PC-3 (cell line): ENCODE measurements around the gene TRABD2B. TPM values are rescaled to one million over a fixed set of nuclear protein-coding genes. Genes with fewer than 3 reads are reported as not detected.
A peak's percentile ranks its signal among the peaks of the same experiment; 100 is the strongest.

Experiments
- ATAC-seq: fragments of 200-7000 bp; cut with Tn5 transposase; 2 replicates; pipeline ENCODE4 v1.9.1; 2020; ENCODE audit warnings: mild to moderate bottlenecking, moderate library complexity
- BruUV-seq: library from RNA; stranded (reverse); fragments of 400-500 nt; replicated peaks from 2 replicates; lab custom pipeline; 2021; lab: Mats Ljungman, UMichigan
- CTCF ChIA-PET: fragments of 300-600 bp; sonication (Branson Sonifier 250); formaldehyde crosslinking; loops from one replicate; lab custom pipeline; 2022; ENCODE audit warnings: antibody characterized with exemption; lab: Charles Lee
- POLR2A ChIA-PET: fragments of 300-600 bp; sonication (Branson Sonifier 250); formaldehyde crosslinking; loops from one replicate; lab custom pipeline; 2022; ENCODE audit warnings: antibody characterized with exemption; ENCODE audit not compliant: unreplicated experiment; lab: Charles Lee
- DNase-seq: peaks from one replicate; pipeline ENCODE4 v3.0.0-alpha.2; 2015
- H2AFZ ChIP-seq: fragments of 300-600 bp; sonication (generic); 2 replicates; pipeline ENCODE4 v1.6.0; 2016; ENCODE audit warnings: antibody characterized with exemption, low read length
- H3F3A ChIP-seq: fragments of 300-600 bp; sonication (generic); one replicate; pipeline ENCODE4 v1.6.0; 2017; ENCODE audit warnings: antibody characterized with exemption, low read length, control low read depth, mild to moderate bottlenecking; ENCODE audit not compliant: unreplicated experiment
- H3K27ac ChIP-seq: fragments of 300-600 bp; sonication (generic); 2 replicates; pipeline ENCODE4 v1.5.1; 2016; ENCODE audit warnings: mild to moderate bottlenecking, low read length
- H3K27me3 ChIP-seq: fragments of 300-600 bp; sonication (generic); 2 replicates; pipeline ENCODE4 v1.6.1; 2016; ENCODE audit warnings: low read length, mixed read lengths
- H3K36me3 ChIP-seq: fragments of 300-600 bp; sonication (generic); 2 replicates; pipeline ENCODE4 v1.6.1; 2016; ENCODE audit warnings: low read depth, mixed run types, low read length, mixed read lengths
- H3K4me1 ChIP-seq: fragments of 300-600 bp; sonication (generic); 2 replicates; pipeline ENCODE4 v1.5.1; 2016; ENCODE audit warnings: low read length; ENCODE audit not compliant: insufficient read depth
- H3K4me2 ChIP-seq: fragments of 300-600 bp; sonication (generic); 2 replicates; pipeline ENCODE4 v1.6.0; 2016; ENCODE audit warnings: low read length
- H3K4me3 ChIP-seq: fragments of 300-600 bp; sonication (generic); 2 replicates; pipeline ENCODE4 v1.5.1; 2016; ENCODE audit warnings: mild to moderate bottlenecking, low read length, mixed read lengths
- H3K79me2 ChIP-seq: fragments of 300-600 bp; sonication (generic); 2 replicates; pipeline ENCODE4 v1.6.1; 2017; ENCODE audit warnings: low read length, mixed read lengths
- H3K9ac ChIP-seq: fragments of 300-600 bp; sonication (generic); 2 replicates; pipeline ENCODE4 v1.6.0; 2016; ENCODE audit warnings: mild to moderate bottlenecking, low read length
- H3K9me2 ChIP-seq: fragments of 300-600 bp; sonication (generic); replicated peaks from 2 replicates; pipeline ENCODE4 v1.6.1; 2016; ENCODE audit warnings: mixed run types, low read length, mixed read lengths
- H3K9me3 ChIP-seq: fragments of 300-600 bp; sonication (generic); 2 replicates; pipeline ENCODE4 v1.6.1; 2016; ENCODE audit warnings: low read length, mixed read lengths
- H4K20me1 ChIP-seq: fragments of 300-600 bp; sonication (generic); 2 replicates; pipeline ENCODE4 v1.6.1; 2016; ENCODE audit warnings: low read length, mixed read lengths
- EZH2 ChIP-seq: fragments of 300-600 bp; sonication (generic); IDR thresholded peaks from one replicate; pipeline ENCODE4 v1.6.1; 2017; ENCODE audit warnings: antibody characterized with exemption, mild to moderate bottlenecking, low read length; ENCODE audit not compliant: unreplicated experiment
- EZH2phosphoT487 ChIP-seq: fragments of 300-600 bp; sonication (generic); IDR thresholded peaks from 2 replicates; pipeline ENCODE4 v1.6.1; 2018; ENCODE audit warnings: mild to moderate bottlenecking, antibody characterized with exemption, low read length, borderline replicate concordance
- intact Hi-C: fragments of 100-400 bp; cut with micrococcal nuclease; formaldehyde crosslinking; loops from 2 replicates; pipeline ENCODE4 v1.9.0; 2023
- total RNA-seq: library from RNA; depleted of rRNA; stranded (reverse); fragments of >200 nt; gene quantifications from 2 replicates; pipeline ENCODE4 v1.2.3, GENCODE V29; 2014
- TF ChIP-seq, protein P1 (sequence below): fragments of 300-600 bp; sonication (generic); conservative IDR thresholded peaks from 2 replicates; pipeline ENCODE4 v1.5.1; 2017; ENCODE audit warnings: antibody characterized with exemption, low read depth, mild to moderate bottlenecking, low read length

Gene TRABD2B
- total RNA-seq, 1 experiment from 2014 or later: 0.44 TPM

DNA sequence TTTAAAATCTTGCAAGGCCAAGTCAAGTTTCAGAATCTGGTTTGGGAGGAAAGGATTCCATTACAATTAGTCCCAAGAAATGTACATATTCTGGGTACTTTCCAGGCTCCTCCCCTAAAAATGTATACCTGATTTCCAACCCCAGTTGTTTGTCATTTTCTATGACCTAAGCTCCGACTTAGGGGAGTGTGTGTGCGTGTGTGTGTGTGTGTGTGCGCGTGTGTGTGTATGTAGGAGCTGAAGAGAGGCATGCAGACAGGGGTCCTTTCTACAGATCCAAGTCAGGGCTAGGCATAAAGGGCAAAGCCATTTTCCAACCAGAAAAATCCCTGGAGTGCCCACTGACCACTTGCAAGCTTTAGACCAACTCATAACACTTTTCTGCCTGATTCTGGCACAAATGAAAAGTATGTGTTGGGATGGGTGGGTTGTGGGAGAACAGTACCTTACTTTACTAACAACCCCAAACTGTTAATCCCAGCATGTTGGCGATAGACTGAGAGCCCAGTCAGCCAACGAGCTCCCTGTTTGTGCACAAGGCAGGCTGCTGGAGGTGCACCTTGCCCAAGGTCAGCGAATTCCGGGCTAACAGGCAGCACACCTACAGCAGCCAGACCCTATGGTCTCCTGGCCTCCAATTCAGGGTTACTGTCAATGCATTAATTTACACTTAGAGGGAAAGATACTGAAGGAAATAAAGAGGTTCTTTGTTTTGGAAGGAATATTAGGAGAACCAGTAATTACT is 1.7 kb downstream of the TRABD2B start:
- Histone ChIP-seq H3K4me3 (peak overlapping the region; percentile 62), H3K79me2 (peaks cover 21% of the 10 kb centered on the region), H3K9me2 (no peaks in the 10 kb centered on the region), H3K27me3 (no peaks in the 10 kb centered on the region), H3F3A (no peaks in the 10 kb centered on the region), H3K9ac (no peak overlapping the region), H3K27ac (no peak overlapping the region), H3K9me3 (no peaks in the 10 kb centered on the region), H3K4me1 (peaks cover 25% of the 10 kb centered on the region), H3K36me3 (no peaks in the 10 kb centered on the region; the same call in 1 of the 2 replicates), H2AFZ (no peak overlapping the region), H4K20me1 (no peaks in the 10 kb centered on the region), H3K4me2 (peak overlapping the region; percentile 89)
- TF ChIP-seq, protein P1, sequence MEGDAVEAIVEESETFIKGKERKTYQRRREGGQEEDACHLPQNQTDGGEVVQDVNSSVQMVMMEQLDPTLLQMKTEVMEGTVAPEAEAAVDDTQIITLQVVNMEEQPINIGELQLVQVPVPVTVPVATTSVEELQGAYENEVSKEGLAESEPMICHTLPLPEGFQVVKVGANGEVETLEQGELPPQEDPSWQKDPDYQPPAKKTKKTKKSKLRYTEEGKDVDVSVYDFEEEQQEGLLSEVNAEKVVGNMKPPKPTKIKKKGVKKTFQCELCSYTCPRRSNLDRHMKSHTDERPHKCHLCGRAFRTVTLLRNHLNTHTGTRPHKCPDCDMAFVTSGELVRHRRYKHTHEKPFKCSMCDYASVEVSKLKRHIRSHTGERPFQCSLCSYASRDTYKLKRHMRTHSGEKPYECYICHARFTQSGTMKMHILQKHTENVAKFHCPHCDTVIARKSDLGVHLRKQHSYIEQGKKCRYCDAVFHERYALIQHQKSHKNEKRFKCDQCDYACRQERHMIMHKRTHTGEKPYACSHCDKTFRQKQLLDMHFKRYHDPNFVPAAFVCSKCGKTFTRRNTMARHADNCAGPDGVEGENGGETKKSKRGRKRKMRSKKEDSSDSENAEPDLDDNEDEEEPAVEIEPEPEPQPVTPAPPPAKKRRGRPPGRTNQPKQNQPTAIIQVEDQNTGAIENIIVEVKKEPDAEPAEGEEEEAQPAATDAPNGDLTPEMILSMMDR: no peak
- TF ChIP-seq EZH2phosphoT487: no peak
- no peak for TF ChIP-seq EZH2
- DNase-seq (peak; percentile 79), ATAC-seq (peak; percentile 8)
- intact Hi-C loops: loop anchor here (5.0 to 10.0 kb wide), 3 partner anchors 101 to 258 kb away; no protein-coding TSS in a partner anchor
- TSS peak; percentile 79 for BruUV-seq
- ChIA-PET POLR2A (interaction anchor here (0.6 to 0.7 kb wide), 2 partner anchors 65 to 270 kb away, joined by 4 to 5 read pairs; no protein-coding TSS in a partner anchor), CTCF (no interaction called here)

DNA sequence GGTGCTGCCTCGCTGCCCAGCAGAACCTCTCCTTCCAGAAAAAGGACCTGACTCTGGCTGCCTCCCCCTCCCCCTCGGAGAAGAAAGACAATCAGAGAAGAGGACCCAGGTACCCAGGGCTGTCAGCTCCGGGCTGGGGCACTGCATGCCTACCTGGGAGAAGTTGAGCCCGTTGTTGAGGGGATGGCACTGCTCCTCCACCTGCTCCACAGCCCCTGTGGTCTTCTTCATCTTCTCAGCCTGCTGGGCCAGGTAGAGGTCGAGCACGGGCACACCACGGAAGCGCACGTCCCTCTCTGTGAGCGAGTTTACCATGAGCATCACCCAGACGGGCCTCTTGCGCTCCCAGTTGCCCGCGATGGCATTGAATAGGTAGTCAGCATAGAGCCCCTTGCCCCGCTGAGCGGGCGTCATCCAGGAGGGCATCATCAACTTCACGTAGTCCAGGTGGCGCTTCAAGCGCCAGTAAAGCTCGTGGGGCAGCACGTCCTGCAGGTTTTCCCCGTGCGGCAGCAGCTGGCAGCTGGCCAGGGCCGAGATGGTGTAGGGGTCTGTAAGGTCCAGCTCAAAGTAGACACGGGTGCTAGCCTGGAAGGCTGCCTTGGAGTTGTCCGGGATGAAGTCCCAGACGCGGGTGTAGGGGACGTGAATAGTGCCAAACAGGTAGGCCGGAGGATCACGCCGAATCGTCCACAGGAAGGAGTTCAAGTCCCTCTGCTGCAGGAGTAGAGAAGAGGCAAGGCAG is 3.1 kb downstream of the TRABD2B start:
- no peak overlapping the region for H3K4me2 ChIP-seq
- TF ChIP-seq EZH2phosphoT487 (no peak), EZH2 (no peak)
- TF ChIP-seq, protein P1: no peak
- no peaks in the 10 kb centered on the region for H4K20me1 ChIP-seq
- no TSS peak for BruUV-seq
- ATAC-seq (no peak), DNase-seq (no peak)
- peaks cover 21% of the 10 kb centered on the region for H3K79me2 ChIP-seq
- H3K9me2 ChIP-seq: no peaks in the 10 kb centered on the region
- H3K27ac ChIP-seq: no peak overlapping the region
- POLR2A ChIA-PET: no interaction called here
- no peaks in the 10 kb centered on the region for H3F3A ChIP-seq
- no peak overlapping the region for H2AFZ ChIP-seq
- no peak overlapping the region for H3K9ac ChIP-seq
- H3K27me3 ChIP-seq: no peaks in the 10 kb centered on the region
- CTCF ChIA-PET: no interaction called here
- H3K4me1 ChIP-seq: peaks cover 25% of the 10 kb centered on the region
- no peak overlapping the region for H3K4me3 ChIP-seq
- H3K36me3 ChIP-seq: no peaks in the 10 kb centered on the region; the same call in 1 of the 2 replicates
- intact Hi-C loops: loop anchor here (10.0 kb wide), 2 partner anchors 99 to 209 kb away; no protein-coding TSS in a partner anchor
- H3K9me3 ChIP-seq: no peaks in the 10 kb centered on the region
